Colonic mucosa (tissue), 4 donors: ENCODE results near the gene RIMBP2. TPM values are rescaled to one million over a fixed set of nuclear protein-coding genes. Genes with fewer than 3 reads are reported as not detected.
A peak's percentile ranks its signal among the peaks of the same experiment; 100 is the strongest.
"Not testable (repeated sequence)": the region's sequence is repeated elsewhere in the genome, so short reads cannot be mapped to it uniquely, and the experiment has no call there.

ENCODE experiments used
- DNase-seq: peaks from one replicate; pipeline ENCODE4 v3.0.0-alpha.2; 2020
- H3K27ac ChIP-seq: fragments of 200-600 bp; one replicate; pipeline ENCODE4 v1.8.0; 2021
- H3K27me3 ChIP-seq: fragments of 200-600 bp; one replicate; pipeline ENCODE4 v1.8.0; 2021
- H3K36me3 ChIP-seq: fragments of 200-600 bp; one replicate; pipeline ENCODE4 v1.8.0; 2021
- H3K4me1 ChIP-seq: fragments of 200-600 bp; one replicate; pipeline ENCODE4 v1.8.0; 2021; ENCODE audit warnings: mild to moderate bottlenecking
- H3K4me3 ChIP-seq: fragments of 200-600 bp; one replicate; pipeline ENCODE4 v1.8.0; 2021
- H3K9ac ChIP-seq, 2 donors: one replicate each; pipeline ENCODE4 v1.7.0; 2013; ENCODE audit warnings: control low read depth in 2 of 2, low read depth in 2 of 2, low read length in 2 of 2
- H3K9me3 ChIP-seq: fragments of 200-600 bp; one replicate; pipeline ENCODE4 v1.8.0; 2021
- CTCF ChIP-seq: fragments of 200-600 bp; IDR thresholded peaks from one replicate; pipeline ENCODE4 v1.8.0; 2022; ENCODE audit warnings: antibody characterized with exemption, mild to moderate bottlenecking
- intact Hi-C: fragments of 100-400 bp; cut with DNase I; formaldehyde crosslinking; loops from one replicate; pipeline ENCODE4 v1.14.1; 2022
- total RNA-seq, 2 donors: library from RNA; stranded (reverse); fragmentation: NEBNext Ultra II Directional in 1 of 2; extraction: Animal tissue kit (Norgen Biotek cat#: 25700) in 1 of 2; gene quantifications; one replicate each; pipeline ENCODE4 v1.2.1, GENCODE V29; 2021
- donor health status: healthy.
- donor health status: DM: no; HTN: no; CAD: no.
- donor health status: DM: no; HTN: no; CAD: no.

The RIMBP2 gene
- total RNA-seq, 2 donors from 2014 or later: 4.8 to 5.6 TPM

DNA sequence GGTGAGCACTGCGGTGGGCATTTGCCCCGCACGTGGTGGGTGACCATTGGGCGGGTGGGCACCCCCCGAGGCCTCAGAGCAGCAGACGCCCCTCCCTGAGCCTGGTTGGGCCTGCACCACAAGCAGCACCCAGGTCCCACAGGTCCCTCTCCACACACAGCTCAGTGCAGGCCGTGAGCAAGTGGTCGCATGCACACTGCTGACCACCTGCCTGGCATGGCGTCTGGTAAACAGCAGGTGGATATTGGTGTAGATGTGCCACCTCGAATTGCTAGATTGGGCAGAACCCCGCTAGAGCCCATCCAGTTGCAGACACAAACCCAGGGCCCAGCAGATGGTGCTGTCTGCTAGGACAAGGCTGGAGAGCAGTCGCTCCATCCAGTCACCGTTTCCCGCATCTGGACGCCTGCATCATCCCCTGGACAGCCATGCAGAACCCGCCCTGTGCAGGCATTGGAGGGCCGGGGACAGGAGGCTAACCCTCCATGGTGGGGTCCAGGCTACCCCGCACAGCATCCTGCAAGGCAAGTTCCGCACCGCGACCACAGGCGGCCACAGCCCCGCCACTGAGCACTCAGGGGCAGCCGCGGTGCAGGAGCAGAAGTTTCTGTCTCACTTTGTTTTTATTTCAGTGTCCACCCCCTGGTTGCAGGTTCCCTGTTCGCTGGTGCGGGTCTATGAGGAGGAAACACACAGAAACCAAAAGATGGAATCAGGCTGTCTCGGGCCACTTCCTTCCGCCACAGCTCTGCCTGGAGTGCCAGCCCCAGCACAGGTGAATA, 45.6 kb upstream of the RIMBP2 start:
- H3K9ac ChIP-seq: no peak overlapping the region
- intact Hi-C loops: loop anchor here (5.0 kb wide), 1 partner anchor 56 kb away; no protein-coding TSS in a partner anchor

DNA sequence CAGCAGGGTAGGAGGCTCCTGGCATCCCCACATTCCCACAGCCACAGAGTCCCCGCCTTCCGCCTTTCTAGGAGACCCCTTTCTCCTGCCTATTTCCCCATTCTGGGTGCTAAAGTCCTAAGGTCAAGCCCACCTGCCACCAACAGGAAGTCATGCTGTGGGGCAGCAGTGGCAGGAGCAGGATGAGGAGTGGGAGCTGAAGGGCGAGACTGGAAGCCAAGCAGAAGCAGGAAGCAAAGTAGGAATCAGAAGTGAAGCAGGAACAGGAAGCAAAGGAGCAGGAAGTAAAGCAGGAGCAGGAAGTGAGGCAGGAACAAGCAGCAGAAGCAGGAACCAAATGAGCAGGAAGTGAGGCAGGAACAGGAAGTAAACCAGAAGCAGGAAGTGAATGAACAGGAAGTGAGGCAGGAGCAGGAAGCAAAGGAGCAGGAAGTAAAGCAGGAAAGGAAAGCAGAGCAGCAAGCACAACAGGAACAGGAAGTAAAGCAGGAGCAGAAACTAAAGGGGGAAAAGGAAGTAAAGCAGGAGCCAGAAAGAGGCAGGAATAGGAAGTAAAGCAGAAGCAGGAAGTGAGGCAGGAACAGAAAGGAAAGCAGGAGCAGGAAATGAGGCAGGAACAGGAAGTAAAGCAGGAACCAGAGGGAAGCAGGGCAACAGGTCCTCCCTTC, 38.3 kb upstream of the RIMBP2 start:
- no peaks in the 10 kb centered on the region for H3K27me3 ChIP-seq
- no peaks in the 10 kb centered on the region for H3K36me3 ChIP-seq
- H3K4me3 ChIP-seq: no peak overlapping the region
- TF ChIP-seq CTCF: no peak
- H3K9ac ChIP-seq: no peak overlapping the region
- H3K4me1 ChIP-seq: no peaks in the 10 kb centered on the region
- DNase-seq: no peak
- H3K9me3 ChIP-seq: no peaks in the 10 kb centered on the region
- intact Hi-C loops: no loop called here
- H3K27ac ChIP-seq: no peak overlapping the region

More for the DNA sequence above, 45.6 kb upstream of the RIMBP2 start:
- Histone ChIP-seq H3K9me3 (no peaks in the 10 kb centered on the region), H3K36me3 (no peaks in the 10 kb centered on the region), H3K4me3 (no peak overlapping the region), H3K4me1 (no peaks in the 10 kb centered on the region), H3K27ac (no peak overlapping the region), H3K27me3 (no peaks in the 10 kb centered on the region)
- no peak for TF ChIP-seq CTCF
- DNase-seq: peak; percentile 35

DNA sequence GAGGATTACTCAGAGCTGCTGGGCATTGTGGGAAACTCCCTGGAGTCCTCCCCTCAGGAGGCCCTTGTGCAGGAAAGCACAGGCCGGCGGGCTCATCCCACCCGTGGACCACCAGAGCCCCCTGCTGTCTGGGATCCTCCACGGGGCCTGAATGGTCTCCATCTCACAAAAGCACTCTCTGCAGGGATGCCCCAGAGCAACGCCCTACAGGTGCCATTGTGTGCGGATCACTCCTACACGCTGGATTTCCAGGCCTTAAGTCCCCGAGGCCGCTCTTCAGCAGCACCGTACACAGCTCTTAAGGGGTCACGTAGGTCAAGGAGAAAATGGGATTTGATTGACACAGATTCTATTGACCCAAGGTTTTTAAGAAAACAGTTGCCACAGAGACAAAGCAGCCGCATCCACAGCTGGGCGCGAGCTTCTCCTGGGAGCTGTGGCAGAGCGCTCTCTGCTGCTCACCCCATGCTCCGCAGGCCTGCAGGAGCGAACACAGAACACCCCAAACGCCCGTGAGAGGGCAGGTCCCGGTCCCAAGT, 36.7 kb upstream of the RIMBP2 start:
- Histone ChIP-seq H3K27me3 (no peaks in the 10 kb centered on the region), H3K27ac (no peak overlapping the region), H3K9me3 (no peaks in the 10 kb centered on the region), H3K36me3 (no peaks in the 10 kb centered on the region), H3K9ac (no peak overlapping the region), H3K4me3 (no peak overlapping the region), H3K4me1 (no peaks in the 10 kb centered on the region)
- no peak for DNase-seq
- no peak for TF ChIP-seq CTCF
- intact Hi-C loops: no loop called here

DNA sequence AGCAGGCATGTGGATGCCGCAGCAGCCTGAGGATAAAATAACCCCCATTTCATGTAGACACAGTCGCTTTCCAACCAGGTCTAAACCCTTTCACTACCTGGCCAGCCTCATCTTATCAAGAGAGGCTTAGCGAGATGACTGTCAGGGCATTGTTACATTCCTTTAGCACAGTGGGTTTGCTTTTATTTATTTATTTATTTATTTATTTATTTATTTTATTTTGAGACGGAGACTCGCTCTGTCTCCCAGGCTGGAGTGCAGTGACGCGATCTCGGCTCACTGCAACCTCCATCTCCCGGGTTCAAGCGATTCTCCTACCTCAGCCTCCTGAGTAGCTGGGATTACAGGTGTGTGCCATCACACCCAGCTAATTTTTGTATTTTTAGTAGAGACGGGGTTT, 35.9 kb upstream of the RIMBP2 start:
- not testable (repeated sequence) for DNase-seq

DNA sequence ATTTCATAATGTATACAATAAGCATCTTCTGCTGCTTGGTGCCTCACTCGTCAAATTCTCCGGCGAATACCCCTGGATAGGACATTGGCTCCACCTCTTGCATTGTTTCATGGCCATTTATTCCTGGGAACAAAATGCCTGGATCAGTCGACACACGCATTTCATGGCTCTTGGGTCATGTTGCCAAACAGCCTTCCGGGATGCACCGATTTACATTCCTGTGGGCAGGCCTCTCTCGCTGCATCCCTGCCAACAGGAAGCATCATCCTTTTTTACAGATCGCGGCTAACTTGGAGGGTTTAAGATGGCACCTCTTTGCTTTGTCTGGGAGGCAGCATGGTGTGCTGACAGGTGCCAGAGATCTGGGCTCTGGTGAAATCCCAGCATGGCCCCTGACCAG, 32.7 kb upstream of the RIMBP2 start:
- no peaks in the 10 kb centered on the region for H3K4me1 ChIP-seq
- no peak for DNase-seq
- no peak overlapping the region for H3K27ac ChIP-seq
- no peak overlapping the region for H3K9ac ChIP-seq
- H3K36me3 ChIP-seq: no peaks in the 10 kb centered on the region
- TF ChIP-seq CTCF: no peak
- no peaks in the 10 kb centered on the region for H3K9me3 ChIP-seq
- H3K27me3 ChIP-seq: no peaks in the 10 kb centered on the region
- intact Hi-C loops: loop anchor here (2.0 to 10.0 kb wide), 2 partner anchors 348 to 704 kb away; no protein-coding TSS in a partner anchor
- no peak overlapping the region for H3K4me3 ChIP-seq

More for the DNA sequence above, 35.9 kb upstream of the RIMBP2 start:
- H3K4me3 ChIP-seq, H3K9ac ChIP-seq, H3K27me3 ChIP-seq, H3K27ac ChIP-seq, H3K36me3 ChIP-seq, intact Hi-C loops, H3K4me1 ChIP-seq, H3K9me3 ChIP-seq: not testable (repeated sequence)
